ENCODE measurements around the gene VWCE.

- TF ChIP-seq, protein P1, sequence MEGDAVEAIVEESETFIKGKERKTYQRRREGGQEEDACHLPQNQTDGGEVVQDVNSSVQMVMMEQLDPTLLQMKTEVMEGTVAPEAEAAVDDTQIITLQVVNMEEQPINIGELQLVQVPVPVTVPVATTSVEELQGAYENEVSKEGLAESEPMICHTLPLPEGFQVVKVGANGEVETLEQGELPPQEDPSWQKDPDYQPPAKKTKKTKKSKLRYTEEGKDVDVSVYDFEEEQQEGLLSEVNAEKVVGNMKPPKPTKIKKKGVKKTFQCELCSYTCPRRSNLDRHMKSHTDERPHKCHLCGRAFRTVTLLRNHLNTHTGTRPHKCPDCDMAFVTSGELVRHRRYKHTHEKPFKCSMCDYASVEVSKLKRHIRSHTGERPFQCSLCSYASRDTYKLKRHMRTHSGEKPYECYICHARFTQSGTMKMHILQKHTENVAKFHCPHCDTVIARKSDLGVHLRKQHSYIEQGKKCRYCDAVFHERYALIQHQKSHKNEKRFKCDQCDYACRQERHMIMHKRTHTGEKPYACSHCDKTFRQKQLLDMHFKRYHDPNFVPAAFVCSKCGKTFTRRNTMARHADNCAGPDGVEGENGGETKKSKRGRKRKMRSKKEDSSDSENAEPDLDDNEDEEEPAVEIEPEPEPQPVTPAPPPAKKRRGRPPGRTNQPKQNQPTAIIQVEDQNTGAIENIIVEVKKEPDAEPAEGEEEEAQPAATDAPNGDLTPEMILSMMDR (IDR thresholded peaks at IDR 0.05): no peak
- TF ChIP-seq EZH2 (IDR thresholded peaks at IDR 0.05): no peak
- no peak for TF ChIP-seq EZH2phosphoT487 (IDR thresholded peaks at IDR 0.05)
Observed at GRCh38 chr11:61292356-61292755, 2.8 kb downstream of the VWCE start.
